ENCODE data around the gene OR14A2.
"Not testable (repeated sequence)": the region's sequence is repeated elsewhere in the genome, so short reads cannot be mapped to it uniquely, and the experiment has no call there.

Gene OR14A2

GRCh38 chr1:247748041-247748440 lies at the start of gene OR14A2:
TSS of gene OR14A2 (minus strand) at chr1:247748141.
- DNase-seq, result no peak

DNA sequence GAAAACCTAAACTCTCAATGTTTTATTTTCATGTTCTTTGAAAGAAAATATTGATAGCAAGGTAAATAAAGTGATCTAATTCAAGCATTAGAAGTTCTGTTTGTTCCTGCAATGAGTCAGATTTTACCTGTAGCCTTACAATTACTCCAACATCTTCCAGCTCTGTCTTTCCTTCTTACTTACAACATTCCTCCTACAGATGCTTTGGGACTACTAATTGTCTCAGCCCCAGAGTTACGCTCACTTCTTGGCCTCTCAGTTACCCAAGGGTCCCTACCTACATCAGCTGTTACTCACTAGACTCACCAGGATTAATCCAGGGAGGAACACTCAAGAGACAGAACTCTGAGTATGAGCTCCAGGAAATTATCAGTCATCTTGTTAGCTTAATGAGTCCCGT lies 49.6 kb upstream of the OR14A2 start:
- no peak for DNase-seq

DNA sequence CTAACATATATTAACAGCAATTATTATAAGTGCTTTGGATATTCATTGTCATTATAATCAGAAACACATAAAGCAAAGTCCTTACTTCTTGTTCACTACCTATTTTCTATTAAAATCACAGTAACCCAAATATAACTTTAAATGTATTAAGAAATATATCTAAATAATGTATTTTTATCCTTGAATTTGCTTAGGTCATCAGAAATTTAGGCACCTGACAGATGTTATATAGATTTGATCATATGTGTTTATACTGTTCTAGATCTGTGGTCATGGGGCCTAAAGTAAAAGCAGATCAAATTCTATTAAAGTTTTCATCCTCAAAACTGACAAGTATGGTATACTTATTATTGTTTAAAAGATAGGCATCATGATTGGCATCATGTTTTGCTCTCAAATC lies 21.7 kb upstream of the OR14A2 start:
- DNase-seq, result no peak

DNA sequence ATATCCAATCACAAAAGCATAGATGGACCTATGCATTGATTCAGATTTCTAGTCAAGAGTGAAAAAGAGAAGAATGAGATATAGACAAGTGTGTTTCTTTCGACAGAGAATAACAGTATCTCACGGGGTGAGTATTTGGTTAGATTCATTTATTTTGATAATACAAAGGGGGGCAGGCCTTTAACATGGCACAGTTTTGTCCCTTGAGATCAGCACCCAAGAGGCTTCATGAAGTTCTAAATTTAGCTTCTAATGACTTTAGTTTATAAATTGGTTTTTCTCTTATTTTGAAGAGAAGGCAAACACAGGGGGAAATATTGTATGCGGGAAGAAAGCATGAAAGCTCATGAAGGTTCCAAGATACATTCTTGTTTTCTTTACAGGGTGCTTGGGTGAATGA lies 12.5 kb upstream of the OR14A2 start, which contains the start of gene OR1C1:
TSS of gene OR1C1 (minus strand) at position 101 of the 400 bp plus-strand sequence. CDS start 2,150 bp downstream, outside the sequence.
- no peak for DNase-seq

GRCh38 chr1:247754311-247754710 lies 6.4 kb upstream of the OR14A2 start:
- DNase-seq, result not testable (repeated sequence)

- no peak for DNase-seq
Measured at GRCh38 chr1:247749870-247750269, 1.9 kb upstream of the OR14A2 start.

GRCh38 chr1:247747616-247748015 lies 325 bp downstream of the OR14A2 start:
- DNase-seq, result no peak

DNA sequence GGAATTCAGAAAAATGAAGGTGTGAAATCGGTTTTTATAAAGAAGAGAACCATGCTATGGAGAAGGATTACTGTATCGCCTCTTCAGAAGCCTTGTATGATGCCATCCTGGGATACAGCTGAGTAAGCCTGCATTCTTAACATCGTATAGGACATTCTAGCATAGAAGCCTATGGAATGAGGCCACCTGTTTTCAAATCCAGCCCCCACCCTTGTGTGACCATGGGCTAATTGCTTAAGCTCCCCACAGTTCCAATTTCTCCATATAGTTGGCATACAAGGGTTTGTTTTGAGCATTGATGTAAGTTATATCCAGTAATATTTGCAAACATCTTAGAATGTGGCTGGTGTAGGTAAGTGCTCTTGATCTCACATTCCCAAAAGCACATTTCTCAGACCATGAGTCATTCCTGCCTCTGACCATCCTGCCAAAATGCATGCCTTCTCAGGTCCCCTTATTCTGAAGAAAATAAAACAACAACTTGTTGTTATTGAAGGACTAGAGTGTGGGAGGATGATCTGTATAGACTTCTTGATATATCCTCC lies 1.5 kb downstream of the OR14A2 start:
- DNase-seq, result no peak

GRCh38 chr1:247742215-247742760 lies 5.7 kb downstream of the OR14A2 start:
- DNase-seq, result not testable (repeated sequence)

- DNase-seq, result no peak
Measured at GRCh38 chr1:247741756-247742155, 6.2 kb downstream of the OR14A2 start.

DNA sequence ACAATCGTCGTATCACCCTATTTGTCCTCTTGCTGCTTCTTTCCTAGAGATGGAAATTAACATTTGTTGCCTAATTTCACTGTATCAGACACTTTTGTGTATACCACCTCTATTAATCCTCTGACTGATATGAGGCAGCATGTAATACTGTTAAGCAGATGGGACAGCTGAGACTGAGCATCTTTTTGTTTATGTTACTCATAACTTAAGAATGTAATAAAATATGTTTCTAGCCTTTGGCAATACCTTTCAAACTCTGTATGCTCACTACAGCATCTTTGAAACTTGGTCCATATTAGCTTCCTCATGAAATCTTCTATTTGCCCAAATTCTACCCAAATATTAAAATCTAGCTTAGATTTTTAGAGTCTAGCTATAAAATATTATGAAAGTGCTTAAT lies 7.2 kb downstream of the OR14A2 start:
- no peak for DNase-seq

- DNase-seq, result no peak
Measured at GRCh38 chr1:247738315-247738714, 9.6 kb downstream of the OR14A2 start, which contains the start of gene OR14K1. TSS of gene OR14K1 (plus strand) at chr1:247738615. CDS start at chr1:247738615, 0 bp downstream.

- DNase-seq, result no peak
Measured at GRCh38 chr1:247721222-247721621, 26.7 kb downstream of the OR14A2 start.

DNA sequence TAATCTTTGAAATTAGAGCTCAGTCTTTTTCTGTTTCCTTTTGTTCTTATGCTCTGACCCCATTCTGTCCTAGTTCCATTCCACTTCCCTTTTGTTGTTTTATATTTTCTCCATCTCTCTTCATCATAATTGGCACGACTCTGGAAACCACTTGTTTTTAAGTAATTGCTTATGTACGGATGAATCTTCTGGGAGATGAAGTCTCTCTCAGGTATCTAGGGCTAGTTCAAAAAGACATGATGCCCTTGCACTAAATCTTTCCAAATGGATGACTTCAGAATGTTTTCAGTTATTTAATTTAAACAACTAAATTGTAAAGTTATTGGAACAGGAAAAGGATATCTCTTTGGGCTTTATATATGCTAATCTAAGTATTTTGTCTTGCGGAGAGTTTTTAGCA lies 31.4 kb downstream of the OR14A2 start, which contains the start of gene OR6F1:
TSS of gene OR6F1 (minus strand) at position 101 of the 400 bp plus-strand sequence. CDS start 3,891 bp downstream, outside the sequence.
- DNase-seq, result no peak

DNA sequence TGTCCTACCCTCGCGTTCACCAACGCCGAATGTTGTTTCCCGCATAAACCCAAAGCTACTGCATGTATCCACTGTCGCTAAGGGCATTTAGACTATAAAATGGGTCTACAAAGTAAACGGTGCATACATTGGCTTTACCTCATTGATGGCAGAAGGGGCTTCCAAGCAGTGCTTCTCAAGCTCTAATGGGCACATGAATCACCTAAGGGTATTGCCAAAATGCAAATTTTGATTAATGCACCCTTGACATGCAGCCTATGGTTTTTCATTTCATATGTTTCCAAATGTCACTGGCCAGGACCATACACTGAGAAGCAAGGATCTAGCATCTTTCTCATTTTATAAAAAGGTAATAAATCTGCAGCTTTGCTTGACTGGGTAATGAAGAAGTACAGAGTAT lies 34.2 kb downstream of the OR14A2 start:
- DNase-seq, result no peak

DNA sequence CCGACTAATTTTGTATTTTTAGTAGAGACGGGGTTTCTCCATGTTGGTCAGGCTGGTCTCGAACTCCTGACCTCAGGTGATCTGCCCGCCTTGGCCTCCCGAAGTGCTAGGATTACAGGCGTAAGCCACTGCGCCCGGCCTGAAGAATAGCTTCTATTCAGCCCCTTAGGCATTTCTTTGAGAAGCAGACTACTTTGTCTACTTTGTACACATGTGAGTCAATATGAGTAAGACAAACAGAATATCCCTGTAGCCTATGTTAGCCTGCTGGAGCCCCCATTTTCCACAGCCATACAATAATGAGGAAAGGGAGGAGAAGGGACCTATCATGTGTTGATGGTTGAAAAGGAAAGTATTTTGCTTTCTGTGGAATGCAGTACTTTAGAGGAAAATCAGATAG lies 37.3 kb downstream of the OR14A2 start:
- not testable (repeated sequence) for DNase-seq

GRCh38 chr1:247701338-247701737 lies 46.6 kb downstream of the OR14A2 start:
- no peak for DNase-seq

DNA sequence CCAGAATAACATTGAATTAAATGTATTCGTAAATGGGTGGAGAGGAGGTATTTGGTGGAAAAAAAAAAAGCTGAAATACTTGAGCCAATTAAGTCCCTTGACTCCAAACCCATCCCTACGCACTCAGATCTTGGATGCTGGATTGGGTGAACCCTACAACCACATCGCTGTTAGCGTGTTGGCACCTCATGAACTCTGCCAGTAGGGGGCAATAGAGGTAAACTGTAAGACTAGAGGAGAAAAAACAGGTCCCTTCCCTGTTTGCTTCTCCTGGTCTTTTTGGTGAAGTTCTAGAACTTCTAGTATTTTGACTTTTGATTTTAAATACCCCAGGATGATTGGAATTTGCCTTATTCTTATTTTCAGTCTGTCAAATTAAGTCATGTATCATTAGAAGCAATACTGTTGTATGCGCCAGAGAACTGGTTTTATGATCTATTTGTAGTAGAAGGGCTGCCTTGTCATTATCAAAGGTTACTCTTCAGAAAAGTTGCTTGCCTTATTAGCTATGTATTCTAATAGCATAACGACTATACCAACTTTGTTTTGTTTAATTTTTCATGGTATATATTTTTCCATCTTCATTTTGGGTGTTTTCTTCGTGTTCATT lies 66.5 kb downstream of the OR14A2 start:
- DNase-seq, result peak; percentile 5

GRCh38 chr1:247680171-247680570 lies 67.8 kb downstream of the OR14A2 start:
- no peak for DNase-seq

GRCh38 chr1:247679639-247680038 lies 68.3 kb downstream of the OR14A2 start, which contains the start of gene OR13G1:
TSS of gene OR13G1 (minus strand) at chr1:247679739. CDS start at chr1:247673041, 6,698 bp downstream.
- no peak for DNase-seq

All from NK-92 treated with Interleukin-12 subunit alpha and Interleukin-12 subunit beta, amount 100 ng/mL, for 24 hours (cell line).